PC-9 (cell line): ENCODE measurements around the gene TCEANC2. TPM values are rescaled to one million over a fixed set of nuclear protein-coding genes. Genes with fewer than 3 reads are reported as not detected.

ENCODE experiments used
- BruUV-seq: library from RNA; stranded (reverse); fragments of 400-500 nt; replicated peaks from 2 replicates; lab custom pipeline; 2021; lab: Mats Ljungman, UMichigan
- CTCF ChIA-PET: fragments of 300-600 bp; sonication (Branson Sonifier 250); formaldehyde crosslinking; loops from one replicate; lab custom pipeline; 2022; ENCODE audit warnings: antibody characterized with exemption; lab: Charles Lee
- POLR2A ChIA-PET: fragments of 300-600 bp; sonication (Branson Sonifier 250); formaldehyde crosslinking; loops from one replicate; lab custom pipeline; 2022; ENCODE audit warnings: antibody characterized with exemption; ENCODE audit not compliant: unreplicated experiment; lab: Charles Lee
- DNase-seq, 2 experiments: peaks; one replicate each; pipeline versions ENCODE4 v3.0.0 to v3.0.0-alpha.2; 2015 to 2022; ENCODE audit warnings: mixed read lengths in 1 of 2
- H2AFZ ChIP-seq: fragments of 200-600 bp; sonication (generic); 2 replicates; pipeline ENCODE4 v1.8.1; 2017; ENCODE audit warnings: antibody characterized with exemption
- H3F3A ChIP-seq: fragments of 200-600 bp; sonication (generic); 2 replicates; pipeline ENCODE4 v1.8.1; 2017; ENCODE audit warnings: antibody characterized with exemption, mild to moderate bottlenecking, low read depth; ENCODE audit not compliant: insufficient read depth
- H3K27ac ChIP-seq: fragments of 200-600 bp; sonication (generic); 2 replicates; pipeline ENCODE4 v1.6.1; 2016; ENCODE audit warnings: mixed run types
- H3K27me3 ChIP-seq: fragments of 200-600 bp; sonication (generic); 2 replicates; pipeline ENCODE4 v1.6.1; 2016; ENCODE audit warnings: low read depth, mixed run types; ENCODE audit not compliant: insufficient read depth
- H3K36me3 ChIP-seq: fragments of 200-600 bp; sonication (generic); 2 replicates; pipeline ENCODE4 v1.6.1; 2016; ENCODE audit warnings: low read depth, mixed run types
- H3K4me1 ChIP-seq: fragments of 200-600 bp; sonication (generic); replicated peaks from 2 replicates; pipeline ENCODE4 v1.6.1; 2016; ENCODE audit warnings: mixed run types; ENCODE audit not compliant: insufficient read depth
- H3K4me2 ChIP-seq: fragments of 200-600 bp; sonication (generic); 2 replicates; pipeline ENCODE4 v1.6.1; 2017; ENCODE audit warnings: mixed run types
- H3K4me3 ChIP-seq: fragments of 200-600 bp; sonication (generic); 2 replicates; pipeline ENCODE4 v1.6.1; 2016; ENCODE audit warnings: mixed run types
- H3K79me2 ChIP-seq: fragments of 200-600 bp; sonication (generic); 2 replicates; pipeline ENCODE4 v1.6.1; 2017; ENCODE audit warnings: low read depth, mixed run types
- H3K9me2 ChIP-seq: fragments of 200-600 bp; sonication (generic); 2 replicates; pipeline ENCODE4 v1.8.1; 2017; ENCODE audit warnings: mild to moderate bottlenecking; ENCODE audit not compliant: insufficient read depth
- H3K9me3 ChIP-seq: fragments of 200-600 bp; sonication (generic); 2 replicates; pipeline ENCODE4 v1.8.1; 2016; ENCODE audit warnings: low read depth; ENCODE audit not compliant: insufficient read depth
- H4K20me1 ChIP-seq: fragments of 200-600 bp; sonication (generic); 2 replicates; pipeline ENCODE4 v1.8.1; 2017; ENCODE audit not compliant: insufficient read depth
- CTCF ChIP-seq: fragments of 200-600 bp; sonication (generic); conservative IDR thresholded peaks from 2 replicates; pipeline ENCODE4 v1.6.1; 2017; ENCODE audit warnings: mixed run types, antibody characterized with exemption, mild to moderate bottlenecking, moderate library complexity
- EZH2 ChIP-seq: fragments of 200-600 bp; sonication (generic); IDR thresholded peaks from 2 replicates; pipeline ENCODE4 v1.8.0; 2017; ENCODE audit warnings: antibody characterized with exemption, low read depth
- intact Hi-C: fragments of 100-400 bp; cut with micrococcal nuclease; formaldehyde crosslinking; loops from one replicate; pipeline ENCODE4 v1.10.0; 2022; ENCODE audit not compliant: unreplicated experiment
- total RNA-seq: library from RNA; stranded (reverse); gene quantifications from 2 replicates; pipeline ENCODE4 v1.2.3, GENCODE V29; 2021

Gene TCEANC2
- total RNA-seq, 1 experiment from 2014 or later = 11.5 TPM

GRCh38 chr1:54108156-54108555 is 54.7 kb downstream of the TCEANC2 start:
- H3F3A ChIP-seq = no peaks in the 10 kb centered on the region
- no peaks in the 10 kb centered on the region for H3K36me3 ChIP-seq
- H3K79me2 ChIP-seq = no peaks in the 10 kb centered on the region
- no peak overlapping the region for H3K4me2 ChIP-seq
- H3K9me2 ChIP-seq = no peaks in the 10 kb centered on the region
- H3K9me3 ChIP-seq = no peaks in the 10 kb centered on the region
- no peak overlapping the region for H2AFZ ChIP-seq
- intact Hi-C loops = no loop called here
- no TSS peak for BruUV-seq
- DNase-seq = no peak
- H3K27ac ChIP-seq = no peak overlapping the region
- no peak for TF ChIP-seq EZH2
- TF ChIP-seq CTCF = no peak
- no peak overlapping the region for H3K4me3 ChIP-seq
- H3K4me1 ChIP-seq = no peaks in the 10 kb centered on the region
- H3K27me3 ChIP-seq = no peaks in the 10 kb centered on the region
- H4K20me1 ChIP-seq = no peaks in the 10 kb centered on the region
- CTCF ChIA-PET = interaction anchor here (0.6 kb wide), 1 partner anchor 86 kb away, joined by 7 read pairs; no protein-coding TSS in a partner anchor
- POLR2A ChIA-PET = no interaction called here

GRCh38 chr1:54109129-54110090 is 56.0 kb downstream of the TCEANC2 start:
- H3K4me1 ChIP-seq = no peaks in the 10 kb centered on the region
- H3K79me2 ChIP-seq = no peaks in the 10 kb centered on the region
- H3K36me3 ChIP-seq = no peaks in the 10 kb centered on the region
- no peak overlapping the region for H2AFZ ChIP-seq
- CTCF ChIA-PET = no interaction called here
- no peak for DNase-seq
- BruUV-seq = no TSS peak
- H3K27me3 ChIP-seq = no peaks in the 10 kb centered on the region
- no peaks in the 10 kb centered on the region for H4K20me1 ChIP-seq
- H3K9me3 ChIP-seq = no peaks in the 10 kb centered on the region
- no peaks in the 10 kb centered on the region for H3K9me2 ChIP-seq
- H3K4me2 ChIP-seq = no peak overlapping the region
- TF ChIP-seq CTCF (no peak), EZH2 (no peak)
- intact Hi-C loops = no loop called here
- H3K27ac ChIP-seq = no peak overlapping the region
- POLR2A ChIA-PET = no interaction called here
- H3F3A ChIP-seq = no peaks in the 10 kb centered on the region
- H3K4me3 ChIP-seq = no peak overlapping the region

- no peaks in the 10 kb centered on the region for H3K27me3 ChIP-seq
- no peaks in the 10 kb centered on the region for H3K9me3 ChIP-seq
- no peaks in the 10 kb centered on the region for H3K9me2 ChIP-seq
- H3K36me3 ChIP-seq = no peaks in the 10 kb centered on the region
- intact Hi-C loops = no loop called here
- no peak overlapping the region for H2AFZ ChIP-seq
- TF ChIP-seq CTCF (no peak), EZH2 (no peak)
- H3K79me2 ChIP-seq = no peaks in the 10 kb centered on the region
- H3K4me1 ChIP-seq = no peaks in the 10 kb centered on the region
- no peak overlapping the region for H3K27ac ChIP-seq
- POLR2A ChIA-PET = interaction anchor here (0.7 kb wide), 1 partner anchor 71 kb away, joined by 5 read pairs; no protein-coding TSS in a partner anchor
- no TSS peak for BruUV-seq
- CTCF ChIA-PET = interaction anchor here (0.6 kb wide), 1 partner anchor 470 kb away, joined by 3 read pairs; no protein-coding TSS in a partner anchor
- no peak overlapping the region for H3K4me2 ChIP-seq
- H3F3A ChIP-seq = no peaks in the 10 kb centered on the region
- H4K20me1 ChIP-seq = no peaks in the 10 kb centered on the region
- no peak for DNase-seq
- no peak overlapping the region for H3K4me3 ChIP-seq
Measured at GRCh38 chr1:54110996-54111395, 57.6 kb downstream of the TCEANC2 start.
